GM12891 (cell line): ENCODE measurements around the gene SIGLEC1. TPM values are rescaled to one million over a fixed set of nuclear protein-coding genes. Genes with fewer than 3 reads are reported as not detected.

ENCODE experiments used
- DNase-seq: peaks from one replicate; pipeline ENCODE4 v3.0.0; 2011; ENCODE audit warnings: low spot score; ENCODE audit not compliant: insufficient read length
- FAIRE-seq: peaks from 2 replicates; lab custom pipeline; 2011; peaks lifted over from hg19 to GRCh38; lab: Jason Lieb, UNC
- PAX5 ChIP-seq: IDR thresholded peaks from 2 replicates; pipeline ENCODE4 v1.6.1; 2011; ENCODE audit warnings: low read length, moderate library complexity, mild to moderate bottlenecking; ENCODE audit not compliant: insufficient read depth, severe bottlenecking
- POLR2A ChIP-seq: IDR thresholded peaks from 2 replicates; pipeline ENCODE4 v1.6.1; 2011; ENCODE audit warnings: low read depth, low read length, control low read depth
- POLR2AphosphoS5 ChIP-seq: IDR thresholded peaks from 2 replicates; pipeline ENCODE4 v1.6.1; 2011; ENCODE audit warnings: low read depth, low read length, control low read depth
- POU2F2 ChIP-seq: IDR thresholded peaks from 2 replicates; pipeline ENCODE4 v1.6.1; 2011; ENCODE audit warnings: low read depth, mild to moderate bottlenecking, control low read depth, low read length, moderate library complexity
- SPI1 ChIP-seq: IDR thresholded peaks from 2 replicates; pipeline ENCODE4 v1.6.1; 2011; ENCODE audit warnings: low read depth, low read length, control low read depth
- TAF1 ChIP-seq: IDR thresholded peaks from 2 replicates; pipeline ENCODE4 v1.6.1; 2011; ENCODE audit warnings: low read depth, low read length, control low read depth
- polyA plus RNA-seq: library from polyadenylated mRNA; unstranded; fragments of >200 nt; gene quantifications from one replicate; pipeline ENCODE4 v1.2.1, GENCODE V29; 2012; ENCODE audit warnings: low read depth, missing spikeins, inconsistent platforms; ENCODE audit not compliant: missing spikeins

The SIGLEC1 gene
- polyA plus RNA-seq, result not detected

DNA sequence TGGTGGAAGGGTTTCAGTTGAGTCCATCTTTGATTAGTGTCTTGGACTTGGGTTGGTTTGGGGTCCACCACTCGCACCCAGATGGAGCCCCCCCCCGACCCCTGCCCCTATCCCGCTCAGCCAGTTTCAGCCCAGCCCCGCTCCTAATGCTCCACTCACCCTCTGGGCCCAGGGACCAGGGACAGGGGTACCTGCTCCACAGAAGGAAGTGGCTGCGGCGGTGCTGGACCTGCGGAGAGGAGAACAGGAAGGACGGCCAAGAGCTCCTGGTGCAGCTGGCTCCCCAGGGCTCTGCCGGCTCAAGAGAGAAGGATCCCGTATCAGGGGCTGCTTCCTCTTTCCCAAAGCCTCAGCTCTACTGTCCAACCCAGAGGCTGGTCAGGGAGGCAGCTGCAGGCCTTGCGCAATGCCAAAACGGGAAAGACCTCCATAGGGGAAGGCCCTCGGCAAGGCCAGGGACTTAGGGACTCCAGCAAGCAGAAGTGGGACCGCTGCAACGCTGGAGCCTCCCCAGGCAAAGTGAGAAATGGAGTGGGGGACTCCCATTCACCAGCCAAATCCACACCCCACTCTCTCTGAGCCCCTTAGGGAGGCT, at the start of gene SIGLEC1:
TSS of gene SIGLEC1 (minus strand) at position 322 of the 595 bp plus-strand sequence. CDS start 5,472 bp downstream, outside the sequence.
- TF ChIP-seq PAX5, result no peak
- TF ChIP-seq TAF1, result no peak
- TF ChIP-seq POLR2A, result no peak
- TF ChIP-seq POLR2AphosphoS5, result no peak
- no peak for TF ChIP-seq SPI1
- no peak for TF ChIP-seq POU2F2
- no peak for DNase-seq
- FAIRE-seq, result no peak

GRCh38 chr20:3760655-3761348, 48.4 kb upstream of the SIGLEC1 start:
- no peak for FAIRE-seq
- no peak for TF ChIP-seq POLR2AphosphoS5
- TF ChIP-seq POU2F2, result no peak

DNA sequence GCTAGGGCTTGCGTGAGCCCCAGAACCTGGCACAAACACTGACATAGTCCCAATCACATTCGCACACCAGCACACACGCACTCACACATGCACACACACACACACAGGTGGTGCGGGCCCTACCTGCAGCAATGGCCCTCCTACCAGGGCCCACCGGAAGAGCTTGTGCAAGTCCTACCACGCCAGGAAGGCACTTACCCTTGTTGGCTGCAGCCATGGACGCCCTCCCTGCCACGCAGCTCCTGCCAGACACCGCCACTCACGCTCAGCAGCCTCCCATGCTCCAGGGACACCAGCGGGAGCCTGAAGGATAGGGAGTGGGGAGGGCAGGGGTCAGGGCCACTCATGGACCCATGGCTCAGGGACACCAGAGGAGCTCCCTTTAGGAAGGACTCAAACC, 47.5 kb upstream of the SIGLEC1 start:
- DNase-seq, result no peak
- FAIRE-seq, result no peak
- TF ChIP-seq SPI1 (no peak), PAX5 (no peak), POLR2A (no peak), POLR2AphosphoS5 (no peak)

More at GRCh38 chr20:3760655-3761348, 48.4 kb upstream of the SIGLEC1 start:
- DNase-seq, result no peak

- DNase-seq (no peak), FAIRE-seq (no peak)
- no peak for TF ChIP-seq POU2F2
- no peak for TF ChIP-seq POLR2AphosphoS5
- TF ChIP-seq POLR2A, result no peak
- no peak for TF ChIP-seq PAX5
- TF ChIP-seq SPI1, result no peak
- no peak for TF ChIP-seq TAF1
Observed at GRCh38 chr20:3759316-3759823, 47.0 kb upstream of the SIGLEC1 start.

DNA sequence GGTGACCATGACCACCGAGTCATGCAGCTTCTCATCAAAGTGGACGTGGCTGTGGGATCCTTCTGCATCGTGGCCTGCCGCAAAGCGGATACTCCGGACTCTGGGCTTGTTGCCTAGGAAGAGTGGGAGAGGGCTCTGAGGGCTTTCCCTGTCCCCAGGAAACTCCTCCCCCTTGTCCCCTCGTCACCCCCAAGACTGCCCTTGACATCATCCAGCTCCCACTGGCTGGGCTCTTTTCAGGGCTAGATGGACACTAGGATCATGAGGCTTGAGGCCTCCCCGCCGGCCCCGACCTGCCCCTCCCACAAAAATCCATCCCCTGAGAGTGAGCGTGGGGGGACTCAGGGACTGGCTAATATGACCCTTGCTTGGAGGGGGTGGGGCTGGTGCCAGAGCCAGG, 46.2 kb upstream of the SIGLEC1 start:
- no peak for FAIRE-seq
- no peak for TF ChIP-seq POU2F2
- TF ChIP-seq TAF1, result no peak
- TF ChIP-seq SPI1, result no peak
- TF ChIP-seq POLR2A, result no peak
- TF ChIP-seq PAX5, result no peak
- no peak for TF ChIP-seq POLR2AphosphoS5
- DNase-seq, result no peak

DNA sequence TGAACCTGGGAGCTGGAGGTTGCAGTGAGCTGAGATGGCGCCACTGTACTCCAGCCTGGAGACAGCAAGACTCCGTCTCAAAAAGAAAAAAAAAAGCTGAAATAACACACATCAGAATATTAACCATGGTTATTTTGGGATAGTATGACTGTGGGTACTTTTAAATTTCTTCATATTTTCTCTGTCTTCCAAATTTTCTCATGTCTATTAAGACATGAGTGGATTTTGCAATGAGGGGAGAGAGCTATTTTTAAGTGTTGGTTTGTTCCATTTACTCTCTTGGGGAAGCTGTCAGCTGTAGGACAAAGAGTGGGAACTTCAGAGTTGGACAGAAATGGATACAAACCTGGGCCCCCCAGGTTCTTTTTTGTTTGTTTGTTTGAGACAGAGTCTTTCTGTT, 44.9 kb upstream of the SIGLEC1 start:
- FAIRE-seq (no peak), DNase-seq (no peak)
- TF ChIP-seq POU2F2, result no peak
- TF ChIP-seq PAX5, result no peak
- no peak for TF ChIP-seq POLR2AphosphoS5
- TF ChIP-seq TAF1, result no peak
- TF ChIP-seq POLR2A, result no peak
- TF ChIP-seq SPI1, result no peak

- DNase-seq, result no peak
- no peak for FAIRE-seq
- no peak for TF ChIP-seq POLR2AphosphoS5
Observed at GRCh38 chr20:3755814-3756480, 43.5 kb upstream of the SIGLEC1 start.

DNA sequence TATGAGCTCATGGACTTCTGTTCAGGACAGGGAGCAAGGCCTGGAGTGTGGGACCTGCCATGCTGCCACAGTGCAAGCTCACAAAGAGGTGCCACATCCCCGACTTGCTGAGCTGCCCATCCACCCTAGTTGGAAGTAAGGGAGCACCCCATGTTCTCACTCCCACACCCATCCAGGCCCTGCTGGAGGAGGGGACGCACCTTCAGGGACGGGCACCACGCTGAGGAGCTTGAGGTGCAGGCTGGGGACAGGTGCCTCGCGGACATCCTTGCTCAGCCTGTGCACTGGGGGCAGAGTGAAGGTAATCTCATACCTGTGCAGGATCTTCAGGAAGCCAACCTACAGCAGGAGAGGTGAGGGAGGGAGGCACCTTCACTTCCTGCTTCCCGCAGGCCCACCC, 42.9 kb upstream of the SIGLEC1 start:
- DNase-seq (no peak), FAIRE-seq (no peak)
- TF ChIP-seq TAF1, result no peak
- no peak for TF ChIP-seq POU2F2
- no peak for TF ChIP-seq POLR2A
- TF ChIP-seq POLR2AphosphoS5, result no peak
- TF ChIP-seq SPI1, result no peak
- TF ChIP-seq PAX5, result no peak

- DNase-seq (no peak), FAIRE-seq (no peak)
- TF ChIP-seq TAF1 (no peak), POLR2AphosphoS5 (no peak), PAX5 (no peak), POU2F2 (no peak), POLR2A (no peak), SPI1 (no peak)
Observed at GRCh38 chr20:3754276-3754630, 41.9 kb upstream of the SIGLEC1 start.
